Activated CD8-positive, alpha-beta T cell treated with anti-CD3 and anti-CD28 coated beads for 36 hours (primary cell): ENCODE results near the gene ATPAF1. TPM values are rescaled to one million over a fixed set of nuclear protein-coding genes. Genes with fewer than 3 reads are reported as not detected.
"Not testable (repeated sequence)": the region's sequence is repeated elsewhere in the genome, so short reads cannot be mapped to it uniquely, and the experiment has no call there.

Experiments used
- ATAC-seq: fragments of 200-7000 bp; cut with Tn5 transposase; one replicate; pipeline ENCODE4 v1.10.0; 2021; ENCODE audit warnings: mild to moderate bottlenecking, moderate library complexity
- CTCF ChIA-PET: fragments of 350-600 bp; sonication (Branson Sonifier 250); formaldehyde crosslinking; loops from one replicate; lab custom pipeline; 2021; ENCODE audit warnings: antibody characterized with exemption; lab: Charles Lee
- POLR2A ChIA-PET: fragments of 350-600 bp; sonication (Branson Sonifier 250); formaldehyde crosslinking; loops from one replicate; lab custom pipeline; 2021; ENCODE audit warnings: antibody characterized with exemption; lab: Charles Lee
- DNase-seq: peaks from one replicate; pipeline ENCODE4 v3.0.0-alpha.2; 2020
- H3K27ac Mint-ChIP-seq: one replicate; pipeline ENCODE4 v1.8.0; 2021; ENCODE audit warnings: mild to moderate bottlenecking, mixed read lengths
- H3K27me3 Mint-ChIP-seq: one replicate; pipeline ENCODE4 v1.8.0; 2021; ENCODE audit warnings: mixed read lengths
- H3K36me3 Mint-ChIP-seq: one replicate; pipeline ENCODE4 v1.8.0; 2021; ENCODE audit warnings: low read depth, mixed read lengths
- H3K4me1 Mint-ChIP-seq: one replicate; pipeline ENCODE4 v1.8.0; 2021; ENCODE audit warnings: low read depth, mixed read lengths
- H3K4me3 Mint-ChIP-seq: one replicate; pipeline ENCODE4 v1.8.0; 2021; ENCODE audit warnings: mild to moderate bottlenecking, moderate library complexity, mixed read lengths
- H3K9me3 Mint-ChIP-seq: one replicate; pipeline ENCODE4 v1.8.0; 2021; ENCODE audit warnings: mixed read lengths
- CTCF ChIP-seq: fragments of 200-600 bp; IDR thresholded peaks from one replicate; pipeline ENCODE4 v1.8.0; 2022; ENCODE audit warnings: antibody characterized with exemption, mild to moderate bottlenecking
- intact Hi-C: fragments of 100-400 bp; cut with micrococcal nuclease; formaldehyde crosslinking; loops from one replicate; pipeline ENCODE4 v1.10.0; 2022
- total RNA-seq, 2 experiments: library from RNA; stranded (reverse); gene quantifications; one replicate each; pipeline ENCODE4 v1.2.3, GENCODE V29; 2021

Gene ATPAF1
- total RNA-seq, 2 experiments from 2014 or later = 40.3 to 41.8 TPM

- CTCF ChIA-PET = no interaction called here
- intact Hi-C loops = no loop called here
- Mint-ChIP-seq H3K9me3 (no peaks in the 10 kb centered on the region), H3K4me3 (no peak overlapping the region), H3K36me3 (peaks cover 30% of the 10 kb centered on the region), H3K27me3 (no peaks in the 10 kb centered on the region), H3K4me1 (peaks cover 22% of the 10 kb centered on the region), H3K27ac (no peak overlapping the region)
- TF ChIP-seq CTCF = no peak
- DNase-seq (no peak), ATAC-seq (no peak)
- POLR2A ChIA-PET = no interaction called here
Measured at GRCh38 chr1:46705408-46705807, 37.2 kb upstream of the ATPAF1 start.

- intact Hi-C loops = no loop called here
- no peak for TF ChIP-seq CTCF
- ChIA-PET POLR2A (interaction anchor here (1.2 kb wide), 1 partner anchor 24 kb away, joined by 3 read pairs; no protein-coding TSS in a partner anchor), CTCF (interaction anchor here (0.8 kb wide), 1 partner anchor 22 kb away, joined by 3 read pairs; no protein-coding TSS in a partner anchor)
- H3K4me3 Mint-ChIP-seq = no peak overlapping the region
- peaks cover 23% of the 10 kb centered on the region for H3K4me1 Mint-ChIP-seq
- DNase-seq (no peak), ATAC-seq (no peak)
- no peaks in the 10 kb centered on the region for H3K9me3 Mint-ChIP-seq
- H3K27me3 Mint-ChIP-seq = no peaks in the 10 kb centered on the region
- H3K27ac Mint-ChIP-seq = no peak overlapping the region
- peaks cover 27% of the 10 kb centered on the region for H3K36me3 Mint-ChIP-seq
Measured at GRCh38 chr1:46703927-46704641, 35.9 kb upstream of the ATPAF1 start.

- peaks cover 2% of the 10 kb centered on the region for H3K9me3 Mint-ChIP-seq
- no peak for TF ChIP-seq CTCF
- CTCF ChIA-PET = no interaction called here
Measured at GRCh38 chr1:46699666-46700065, 31.5 kb upstream of the ATPAF1 start.

GRCh38 chr1:46697053-46697452, 28.9 kb upstream of the ATPAF1 start:
- no peak for TF ChIP-seq CTCF
- no peak overlapping the region for H3K27ac Mint-ChIP-seq
- CTCF ChIA-PET = no interaction called here
- H3K4me1 Mint-ChIP-seq = peaks cover 11% of the 10 kb centered on the region
- H3K9me3 Mint-ChIP-seq = peaks cover 2% of the 10 kb centered on the region
- H3K4me3 Mint-ChIP-seq = no peak overlapping the region
- intact Hi-C loops = no loop called here
- H3K27me3 Mint-ChIP-seq = no peaks in the 10 kb centered on the region
- ATAC-seq (no peak), DNase-seq (no peak)
- POLR2A ChIA-PET = interaction anchor here (1.0 to 1.3 kb wide), 2 partner anchors 10 to 17 kb away, joined by 3 read pairs; no protein-coding TSS in a partner anchor
- peaks cover 38% of the 10 kb centered on the region for H3K36me3 Mint-ChIP-seq

More at GRCh38 chr1:46699666-46700065, 31.5 kb upstream of the ATPAF1 start:
- Mint-ChIP-seq H3K36me3 (peaks cover 35% of the 10 kb centered on the region), H3K27ac (no peak overlapping the region), H3K4me1 (peaks cover 15% of the 10 kb centered on the region), H3K4me3 (no peak overlapping the region), H3K27me3 (no peaks in the 10 kb centered on the region)
- ATAC-seq (no peak), DNase-seq (no peak)
- intact Hi-C loops = no loop called here
- POLR2A ChIA-PET = interaction anchor here (1.3 kb wide), 1 partner anchor 12 kb away, joined by 3 read pairs; no protein-coding TSS in a partner anchor

GRCh38 chr1:46694676-46695075, 26.5 kb upstream of the ATPAF1 start:
- H3K36me3 Mint-ChIP-seq = peaks cover 47% of the 10 kb centered on the region
- POLR2A ChIA-PET, ATAC-seq, H3K27ac Mint-ChIP-seq, intact Hi-C loops, H3K4me1 Mint-ChIP-seq, H3K27me3 Mint-ChIP-seq, H3K9me3 Mint-ChIP-seq, DNase-seq, H3K4me3 Mint-ChIP-seq, CTCF ChIA-PET: not testable (repeated sequence)
